ENCODE data around the gene CEP68. TPM values are rescaled to one million over a fixed set of nuclear protein-coding genes. Genes with fewer than 3 reads are reported as not detected.
A peak's percentile ranks its signal among the peaks of the same experiment; 100 is the strongest.
"Not testable (repeated sequence)": the region's sequence is repeated elsewhere in the genome, so short reads cannot be mapped to it uniquely, and the experiment has no call there.

CEP68 gene
- total RNA-seq, 4 donors from 2014 or later = 3.9 to 17.4 (median 8.6) TPM

GRCh38 chr2:65113816-65114215 lies 57.6 kb downstream of the CEP68 start:
- 50 to 67% methylated on average over 2 of the region's 2 CpGs for WGBS, 2 donors
- Histone ChIP-seq H3K27me3 (no peaks in the 10 kb centered on the region), H3K4me3 (no peak overlapping the region), H3K36me3 (peaks cover 0 to 14% (median 0%) of the 10 kb centered on the region in 3 donors), H3K27ac (no peak overlapping the region), H3K9me3 (no peaks in the 10 kb centered on the region), H3K4me1 (peaks cover 0 to 55% (median 7%) of the 10 kb centered on the region in 3 donors)
- no peak for DNase-seq
- TF ChIP-seq CTCF (IDR thresholded peaks at IDR 0.05) (no peak), POLR2A (IDR thresholded peaks at IDR 0.05) (no peak)
- intact Hi-C loops (cut with DNase I) = no loop called here

GRCh38 chr2:65114921-65115320 lies 58.7 kb downstream of the CEP68 start:
- peaks cover 0 to 66% (median 7%) of the 10 kb centered on the region in 3 donors for H3K4me1 ChIP-seq

DNA sequence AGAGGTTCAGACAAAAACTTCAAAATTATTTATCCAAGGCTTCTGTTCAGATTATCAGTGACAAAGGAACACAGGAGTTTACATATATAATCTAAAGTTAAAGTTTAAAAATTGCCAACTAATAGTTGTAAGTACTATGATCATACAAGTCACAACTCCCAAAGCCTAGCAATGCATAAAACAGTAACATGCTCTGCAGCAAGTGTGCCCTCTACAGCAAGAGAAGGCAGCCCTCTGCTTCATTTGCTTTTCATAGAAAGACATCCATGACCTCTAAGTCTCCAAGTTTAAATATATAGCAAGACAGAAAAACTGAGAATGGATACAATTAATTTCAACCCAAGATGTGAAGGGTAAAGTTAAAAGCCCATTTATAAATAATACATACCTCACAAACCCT lies 60.4 kb downstream of the CEP68 start:
- Histone ChIP-seq H3K4me1 (peaks cover 0 to 81% (median 18%) of the 10 kb centered on the region in 3 donors), H3K9me3 (no peaks in the 10 kb centered on the region), H3K27ac (no peak overlapping the region), H3K27me3 (no peaks in the 10 kb centered on the region), H3K36me3 (no peaks in the 10 kb centered on the region), H3K4me3 (no peak overlapping the region)
- intact Hi-C loops (cut with DNase I) = no loop called here
- TF ChIP-seq POLR2A (IDR thresholded peaks at IDR 0.05) (no peak), CTCF (IDR thresholded peaks at IDR 0.05) (no peak)
- no peak for DNase-seq

More at GRCh38 chr2:65114921-65115320, 58.7 kb downstream of the CEP68 start:
- H3K27ac ChIP-seq = no peak overlapping the region
- no peak for DNase-seq
- H3K36me3 ChIP-seq = peaks cover 0 to 8% (median 0%) of the 10 kb centered on the region in 3 donors
- intact Hi-C loops (cut with DNase I) = no loop called here
- H3K9me3 ChIP-seq = no peaks in the 10 kb centered on the region
- TF ChIP-seq POLR2A (IDR thresholded peaks at IDR 0.05) (no peak), CTCF (IDR thresholded peaks at IDR 0.05) (no peak)
- H3K4me3 ChIP-seq = no peak overlapping the region
- H3K27me3 ChIP-seq = no peaks in the 10 kb centered on the region

- no peaks in the 10 kb centered on the region for H3K27me3 ChIP-seq
- H3K9me3 ChIP-seq = no peaks in the 10 kb centered on the region
- H3K27ac ChIP-seq = no peak overlapping the region
- no peak for DNase-seq
- TF ChIP-seq POLR2A (IDR thresholded peaks at IDR 0.05) (no peak), CTCF (IDR thresholded peaks at IDR 0.05) (no peak)
- intact Hi-C loops (cut with DNase I) = loop anchor here (10.0 kb wide), 1 partner anchor 46 kb away; no protein-coding TSS in a partner anchor
- H3K4me1 ChIP-seq = peaks cover 2 to 87% (median 35%) of the 10 kb centered on the region in 3 donors
- H3K4me3 ChIP-seq = no peak overlapping the region
- H3K36me3 ChIP-seq = no peaks in the 10 kb centered on the region
- WGBS, 2 donors = 68 to 86% methylated on average over 5 of the region's 5 CpGs
These were observed 64.9 kb downstream of the CEP68 start for GRCh38 chr2:65120990-65121693.

DNA sequence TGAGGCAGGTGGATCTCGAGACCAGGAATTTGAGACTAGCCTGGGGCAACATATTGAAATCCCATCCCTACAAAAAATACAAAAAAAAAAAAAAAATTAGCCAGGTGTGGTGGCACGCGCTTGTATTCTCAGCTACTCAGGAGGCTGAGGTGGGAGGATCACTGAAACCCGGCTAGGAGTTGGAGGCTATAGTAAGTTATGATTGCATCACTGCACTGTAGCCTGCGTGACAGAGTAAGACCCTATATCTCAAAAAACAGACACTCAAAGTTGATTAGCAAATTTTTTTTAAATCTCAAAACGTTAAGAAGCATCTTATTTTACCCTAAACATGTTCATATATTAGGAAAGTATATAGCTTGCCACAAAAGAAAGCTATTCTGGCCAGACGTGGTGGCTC lies 66.1 kb downstream of the CEP68 start:
- TF ChIP-seq CTCF (IDR thresholded peaks at IDR 0.05) = no peak
- no peak for TF ChIP-seq POLR2A (IDR thresholded peaks at IDR 0.05)
- Histone ChIP-seq H3K27ac (no peak overlapping the region), H3K4me3 (no peak overlapping the region), H3K27me3 (no peaks in the 10 kb centered on the region), H3K4me1 (peaks cover 9 to 87% (median 42%) of the 10 kb centered on the region in 3 donors), H3K9me3 (no peaks in the 10 kb centered on the region), H3K36me3 (no peaks in the 10 kb centered on the region)
- WGBS, 2 donors = 71 to 86% methylated on average over 7 of the region's 7 CpGs
- DNase-seq = no peak
- intact Hi-C loops (cut with DNase I) = loop anchor here (10.0 kb wide), 1 partner anchor 48 kb away; no protein-coding TSS in a partner anchor

GRCh38 chr2:65125457-65125856 lies 69.2 kb downstream of the CEP68 start:
- Histone ChIP-seq H3K4me1 (peaks cover 19 to 72% (median 52%) of the 10 kb centered on the region in 3 donors), H3K27ac (peak overlapping the region in 2 of 4 donors; percentile 38 to 58)
- not testable (repeated sequence) for H3K27me3 ChIP-seq, H3K9me3 ChIP-seq, H3K4me3 ChIP-seq, H3K36me3 ChIP-seq, DNase-seq
- WGBS, 2 donors = 41 to 51% methylated on average over 7 of the region's 7 CpGs
- intact Hi-C loops (cut with DNase I) = loop anchor here (10.0 kb wide), 1 partner anchor 51 kb away; no protein-coding TSS in a partner anchor

All from esophagus squamous epithelium (tissue), 5 donors.